ENCODE measurements around the gene GREB1. TPM values are rescaled to one million over a fixed set of nuclear protein-coding genes. Genes with fewer than 3 reads are reported as not detected.

Gene GREB1
- total RNA-seq, 1 donor from 2014 or later, result 26.6 TPM

DNA sequence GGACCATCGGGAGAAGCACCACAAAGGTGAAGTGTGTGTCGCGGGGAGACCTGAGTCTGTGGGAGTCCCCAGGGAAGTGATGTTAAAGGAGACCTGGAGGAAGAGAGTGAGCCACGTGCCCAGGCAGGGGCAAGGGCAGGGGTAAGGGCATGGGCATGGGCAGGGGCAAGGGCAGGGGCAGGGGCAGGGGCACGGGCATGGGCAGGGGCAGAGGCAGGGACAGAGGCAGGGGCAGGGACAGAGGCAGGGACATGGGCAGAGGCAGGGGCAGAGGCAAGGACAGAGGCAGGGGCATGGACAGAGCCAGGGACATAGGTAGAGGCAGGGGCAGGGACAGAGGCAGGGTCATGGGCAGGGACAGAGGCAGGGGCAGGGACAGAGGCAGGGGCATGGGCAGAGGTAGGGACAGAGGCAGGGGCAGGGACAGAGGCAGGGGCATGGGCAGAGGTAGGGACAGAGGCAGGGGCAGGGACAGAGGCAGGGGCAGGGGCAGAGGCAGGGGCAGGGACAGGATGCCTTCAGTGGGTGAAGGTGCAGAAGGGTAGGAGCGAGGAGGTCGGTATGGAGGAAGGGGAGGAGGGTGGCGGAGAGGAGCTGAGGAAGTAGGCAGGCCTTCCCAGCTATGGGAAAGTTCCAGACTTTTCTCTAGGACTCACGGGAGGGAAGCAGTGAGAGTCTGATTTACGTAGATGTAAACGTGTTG lies 102.9 kb downstream of the GREB1 start:
- TF ChIP-seq, protein P1, sequence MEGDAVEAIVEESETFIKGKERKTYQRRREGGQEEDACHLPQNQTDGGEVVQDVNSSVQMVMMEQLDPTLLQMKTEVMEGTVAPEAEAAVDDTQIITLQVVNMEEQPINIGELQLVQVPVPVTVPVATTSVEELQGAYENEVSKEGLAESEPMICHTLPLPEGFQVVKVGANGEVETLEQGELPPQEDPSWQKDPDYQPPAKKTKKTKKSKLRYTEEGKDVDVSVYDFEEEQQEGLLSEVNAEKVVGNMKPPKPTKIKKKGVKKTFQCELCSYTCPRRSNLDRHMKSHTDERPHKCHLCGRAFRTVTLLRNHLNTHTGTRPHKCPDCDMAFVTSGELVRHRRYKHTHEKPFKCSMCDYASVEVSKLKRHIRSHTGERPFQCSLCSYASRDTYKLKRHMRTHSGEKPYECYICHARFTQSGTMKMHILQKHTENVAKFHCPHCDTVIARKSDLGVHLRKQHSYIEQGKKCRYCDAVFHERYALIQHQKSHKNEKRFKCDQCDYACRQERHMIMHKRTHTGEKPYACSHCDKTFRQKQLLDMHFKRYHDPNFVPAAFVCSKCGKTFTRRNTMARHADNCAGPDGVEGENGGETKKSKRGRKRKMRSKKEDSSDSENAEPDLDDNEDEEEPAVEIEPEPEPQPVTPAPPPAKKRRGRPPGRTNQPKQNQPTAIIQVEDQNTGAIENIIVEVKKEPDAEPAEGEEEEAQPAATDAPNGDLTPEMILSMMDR (IDR thresholded peaks at IDR 0.05; ENCODE audit: unreplicated experiment), result no peak
- no peak overlapping the region for H3K27ac Mint-ChIP-seq
- H3K4me1 Mint-ChIP-seq, result no peaks in the 10 kb centered on the region
- no peaks in the 10 kb centered on the region for H3K9me3 Mint-ChIP-seq
- H3K4me3 Mint-ChIP-seq, result no peak overlapping the region
- no peaks in the 10 kb centered on the region for H3K27me3 Mint-ChIP-seq (ENCODE audit: low read depth)
- H3K36me3 Mint-ChIP-seq, result peaks cover 18% of the 10 kb centered on the region
- DNase-seq (ENCODE audit: low spot score in 2 of 2, unreplicated experiment in 2 of 2), result no peak

DNA sequence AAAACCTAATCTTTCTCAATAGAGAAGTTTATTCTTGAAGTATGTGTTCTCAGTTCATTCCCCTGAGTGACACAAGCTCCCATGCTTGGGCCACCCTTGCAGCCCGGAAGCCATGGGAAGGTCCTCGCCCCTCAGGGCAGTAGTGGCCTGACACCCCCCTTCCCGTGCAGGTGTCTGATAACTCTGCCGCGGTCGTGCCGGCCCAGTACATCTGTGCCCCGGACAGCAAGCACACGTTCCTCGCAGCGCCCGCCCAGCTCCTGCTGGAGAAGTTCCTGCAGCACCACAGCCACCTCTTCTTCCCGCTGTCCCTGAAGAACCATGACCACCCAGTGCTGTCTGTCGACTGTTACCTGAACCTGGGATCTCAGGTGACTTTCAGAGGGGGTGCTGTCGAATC lies 103.7 kb downstream of the GREB1 start:
- no peak for DNase-seq (ENCODE audit: low spot score in 2 of 2, unreplicated experiment in 2 of 2)
- Mint-ChIP-seq H3K27ac (no peak overlapping the region), H3K4me1 (no peaks in the 10 kb centered on the region), H3K36me3 (peaks cover 15% of the 10 kb centered on the region), H3K9me3 (no peaks in the 10 kb centered on the region), H3K27me3 (ENCODE audit: low read depth) (no peaks in the 10 kb centered on the region), H3K4me3 (no peak overlapping the region)
- TF ChIP-seq, protein P1 (IDR thresholded peaks at IDR 0.05; ENCODE audit: unreplicated experiment), result no peak

DNA sequence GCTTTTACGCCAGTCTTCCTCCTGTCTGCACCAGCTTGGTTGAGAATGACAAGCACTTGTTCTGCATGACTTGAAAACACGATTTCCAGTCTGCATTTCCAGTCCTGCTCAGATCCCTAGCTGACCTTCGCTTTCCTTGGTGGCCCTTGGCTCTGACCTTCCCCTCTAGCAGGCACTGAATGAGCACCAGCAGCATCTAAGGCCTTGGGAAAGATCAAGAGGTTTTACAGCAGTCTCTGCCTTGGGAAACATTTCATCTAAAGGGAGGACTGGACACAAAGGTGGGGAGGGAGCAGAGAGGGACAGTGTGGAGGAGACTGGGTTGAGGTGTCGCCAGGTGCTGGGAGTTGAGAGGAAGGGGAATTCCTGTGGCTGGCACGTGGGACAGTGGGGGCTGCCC lies 105.7 kb downstream of the GREB1 start:
- peaks cover 17% of the 10 kb centered on the region for H3K36me3 Mint-ChIP-seq
- no peaks in the 10 kb centered on the region for H3K27me3 Mint-ChIP-seq (ENCODE audit: low read depth)
- H3K9me3 Mint-ChIP-seq, result no peaks in the 10 kb centered on the region
- no peak overlapping the region for H3K4me3 Mint-ChIP-seq
- H3K4me1 Mint-ChIP-seq, result no peaks in the 10 kb centered on the region
- TF ChIP-seq, protein P1 (IDR thresholded peaks at IDR 0.05; ENCODE audit: unreplicated experiment), result no peak
- H3K27ac Mint-ChIP-seq, result no peak overlapping the region
- no peak for DNase-seq (ENCODE audit: low spot score in 2 of 2, unreplicated experiment in 2 of 2)

DNA sequence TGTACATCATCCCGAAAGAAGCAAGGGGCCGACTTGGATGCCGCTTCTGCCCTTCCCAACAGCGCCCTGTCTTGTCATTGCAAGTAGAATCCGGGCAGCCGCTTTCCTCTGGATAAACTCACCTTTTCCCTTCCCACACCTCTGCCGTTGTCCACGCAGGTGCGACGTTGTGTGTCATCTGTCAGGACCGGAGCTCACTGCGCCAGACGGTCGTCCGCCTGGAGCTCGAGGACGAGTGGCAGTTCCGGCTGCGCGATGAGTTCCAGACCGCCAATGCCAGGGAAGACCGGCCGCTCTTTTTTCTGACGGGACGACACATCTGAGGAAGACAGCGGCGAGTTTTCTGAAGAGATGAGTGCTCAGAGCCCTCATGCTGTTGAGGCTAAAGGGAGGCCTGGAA lies 106.3 kb downstream of the GREB1 start:
- H3K4me3 Mint-ChIP-seq, result no peak overlapping the region
- TF ChIP-seq, protein P1 (IDR thresholded peaks at IDR 0.05; ENCODE audit: unreplicated experiment), result no peak
- no peaks in the 10 kb centered on the region for H3K9me3 Mint-ChIP-seq
- no peaks in the 10 kb centered on the region for H3K4me1 Mint-ChIP-seq
- DNase-seq (ENCODE audit: low spot score in 2 of 2, unreplicated experiment in 2 of 2), result no peak
- no peak overlapping the region for H3K27ac Mint-ChIP-seq
- H3K36me3 Mint-ChIP-seq, result peaks cover 17% of the 10 kb centered on the region
- H3K27me3 Mint-ChIP-seq (ENCODE audit: low read depth), result no peaks in the 10 kb centered on the region

DNA sequence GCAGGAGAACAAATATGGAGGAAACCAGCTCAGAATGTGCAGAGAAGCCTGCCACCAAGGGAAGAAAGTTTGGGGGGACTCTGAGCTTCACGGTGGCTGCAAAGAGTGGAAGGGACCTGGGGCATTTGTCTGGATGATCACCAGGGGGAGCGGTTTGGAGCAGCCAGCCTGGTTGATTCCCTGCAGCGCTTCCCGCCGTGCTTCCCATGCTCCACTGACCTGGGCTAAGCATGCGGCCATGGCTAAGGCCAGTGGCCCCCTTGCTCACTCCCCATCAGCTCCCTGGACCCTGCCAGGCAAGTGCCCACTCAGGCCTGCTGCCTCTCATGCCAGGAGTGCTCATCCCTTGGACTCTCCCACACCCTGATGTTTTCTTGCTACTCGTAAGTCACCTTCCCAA lies 109.1 kb downstream of the GREB1 start:
- TF ChIP-seq, protein P1 (IDR thresholded peaks at IDR 0.05; ENCODE audit: unreplicated experiment), result no peak
- peaks cover 16% of the 10 kb centered on the region for H3K36me3 Mint-ChIP-seq
- no peak overlapping the region for H3K27ac Mint-ChIP-seq
- no peak overlapping the region for H3K4me3 Mint-ChIP-seq
- no peak for DNase-seq (ENCODE audit: low spot score in 2 of 2, unreplicated experiment in 2 of 2)
- H3K9me3 Mint-ChIP-seq, result no peaks in the 10 kb centered on the region
- H3K27me3 Mint-ChIP-seq (ENCODE audit: low read depth), result no peaks in the 10 kb centered on the region
- no peaks in the 10 kb centered on the region for H3K4me1 Mint-ChIP-seq

All from mesothelial cell of epicardium (in vitro differentiated cells).